ENCODE data around the gene PIP4K2A. TPM values are rescaled to one million over a fixed set of nuclear protein-coding genes. Genes with fewer than 3 reads are reported as not detected.

The PIP4K2A gene
- total and polyA plus RNA-seq, 2 experiments from 2014 or later, result 39.9 to 40.1 TPM

GRCh38 chr10:22704471-22704911 is 9.9 kb downstream of the PIP4K2A start:
- TF ChIP-seq STAT1 (IDR thresholded peaks at IDR 0.05; ENCODE audit: unreplicated experiment) (no peak), ZNF331 (CRISPR knock-in tag; IDR thresholded peaks at IDR 0.05; ENCODE audit: low read depth) (no peak), POLR2AphosphoS5 (IDR thresholded peaks at IDR 0.05; ENCODE audit: low read depth) (no peak), ETS1 (IDR thresholded peaks at IDR 0.05) (no peak), EZH2phosphoT487 (IDR thresholded peaks at IDR 0.05; ENCODE audit: unreplicated experiment) (no peak), ZNF114 (CRISPR knock-in tag; IDR thresholded peaks at IDR 0.05) (no peak), JUNB (IDR thresholded peaks at IDR 0.05; ENCODE audit: unreplicated experiment) (no peak), NANOG (IDR thresholded peaks at IDR 0.05; ENCODE audit: borderline replicate concordance) (no peak), REST (IDR thresholded peaks at IDR 0.05; ENCODE audit: unreplicated experiment) (no peak), ZNF462 (CRISPR knock-in tag; IDR thresholded peaks at IDR 0.05) (no peak), CTCF (conservative IDR thresholded peaks at IDR 0.05; ENCODE audit: low read depth in 2 of 2) (no peak), EZH2 (IDR thresholded peaks at IDR 0.05; ENCODE audit: low read depth, unreplicated experiment) (no peak), CREB1 (CRISPR knock-in tag; IDR thresholded peaks at IDR 0.05; ENCODE audit: low read depth) (no peak)
- Histone ChIP-seq H3K9me2 (ENCODE audit: insufficient read depth) (peaks cover 8% of the 10 kb centered on the region; the same call in 1 of the 2 replicates), H3K27ac (ENCODE audit: low read depth) (no peak overlapping the region), H3F3A (replicated peaks; ENCODE audit: low read depth) (no peaks in the 10 kb centered on the region), H3K4me2 (no peak overlapping the region), H3K4me1 (ENCODE audit: insufficient read depth) (peaks cover 35% of the 10 kb centered on the region), H3K79me2 (replicated peaks; ENCODE audit: insufficient read depth) (peaks cover 100% of the 10 kb centered on the region), H3K36me3 (ENCODE audit: insufficient read depth) (no peaks in the 10 kb centered on the region), H2AFZ (no peak overlapping the region), H3K4me3 (no peak overlapping the region), H3K27me3 (ENCODE audit: insufficient read depth) (no peaks in the 10 kb centered on the region), H4K20me1 (replicated peaks; ENCODE audit: insufficient read depth) (peaks cover 3% of the 10 kb centered on the region; the same call in 1 of the 2 replicates)
- Mint-ChIP-seq H3K36me3 (ENCODE audit: low read depth) (peaks cover 10% of the 10 kb centered on the region; the same call in 2 of the 3 replicates), H3K9me3 (no peaks in the 10 kb centered on the region), H3K4me1 (peaks cover 42% of the 10 kb centered on the region), H3K27me3 (ENCODE audit: insufficient read depth, low read depth, poor library complexity) (peaks cover 5% of the 10 kb centered on the region), H3K4me3 (no peak overlapping the region), H3K27ac (no peak overlapping the region)
- DNase-seq (ENCODE audit: low spot score) (no peak), ATAC-seq (no peak)
